HL-60 (cell line): Measurements from ENCODE around the gene DNAJB4.

Experiments used
- DNase-seq, 2 experiments: peaks; one replicate each; pipeline ENCODE4 v3.0.0-alpha.2; 2010 to 2020; ENCODE audit warnings: low read depth in 1 of 2, low spot score in 1 of 2
- H3K27ac ChIP-seq: fragments of 250-450 bp; sonication (Bioruptor Pico); replicated peaks from 2 replicates; pipeline ENCODE4 v1.5.1; 2020; ENCODE audit warnings: mild to moderate bottlenecking, moderate library complexity
- H3K27me3 ChIP-seq: fragments of 250-450 bp; sonication (Bioruptor Pico); 2 replicates; pipeline ENCODE4 v1.5.1; 2021; ENCODE audit warnings: mild to moderate bottlenecking, moderate library complexity; ENCODE audit not compliant: insufficient read depth, poor library complexity, severe bottlenecking
- H3K4me3 ChIP-seq: replicated peaks from 2 replicates; pipeline ENCODE4 v1.5.1; 2011; ENCODE audit warnings: mild to moderate bottlenecking, control low read depth, low read length; ENCODE audit not compliant: insufficient read depth
- CTCF ChIP-seq: IDR thresholded peaks from one replicate; pipeline ENCODE4 v1.5.1; 2011; ENCODE audit warnings: low read length, control low read depth, inconsistent platforms; ENCODE audit not compliant: insufficient read depth
- GABPA ChIP-seq: IDR thresholded peaks from 2 replicates; pipeline ENCODE4 v1.6.1; 2012; ENCODE audit warnings: low read depth
- POLR2AphosphoS5 ChIP-seq: IDR thresholded peaks from 2 replicates; pipeline ENCODE4 v1.6.1; 2012; ENCODE audit warnings: low read depth
- REST ChIP-seq: IDR thresholded peaks from 2 replicates; pipeline ENCODE4 v1.6.1; 2012; ENCODE audit warnings: low read depth; ENCODE audit not compliant: insufficient replicate concordance
- SPI1 ChIP-seq: IDR thresholded peaks from 2 replicates; pipeline ENCODE4 v1.6.1; 2012; ENCODE audit warnings: low read depth, mild to moderate bottlenecking, borderline replicate concordance

Gene DNAJB4

GRCh38 chr1:78029793-78030192, 25.1 kb downstream of the DNAJB4 start:
- TF ChIP-seq SPI1: no peak
- no peak for TF ChIP-seq GABPA
- no peak for TF ChIP-seq REST
- TF ChIP-seq POLR2AphosphoS5: no peak
- no peaks in the 10 kb centered on the region for H3K27me3 ChIP-seq
- DNase-seq: no peak
- H3K27ac ChIP-seq: no peak overlapping the region
- no peak overlapping the region for H3K4me3 ChIP-seq

- Histone ChIP-seq H3K4me3 (no peak overlapping the region), H3K27ac (no peak overlapping the region), H3K27me3 (no peaks in the 10 kb centered on the region)
- no peak for TF ChIP-seq POLR2AphosphoS5
- TF ChIP-seq SPI1: no peak
- no peak for TF ChIP-seq CTCF
- TF ChIP-seq REST: no peak
- TF ChIP-seq GABPA: no peak
- no peak for DNase-seq
Measured at GRCh38 chr1:78032996-78033796, 28.5 kb downstream of the DNAJB4 start.

GRCh38 chr1:78033797-78034172, 29.0 kb downstream of the DNAJB4 start:
- TF ChIP-seq GABPA (no peak), REST (no peak), POLR2AphosphoS5 (no peak), CTCF (no peak), SPI1 (no peak)
- H3K4me3 ChIP-seq: no peak overlapping the region
- H3K27me3 ChIP-seq: no peaks in the 10 kb centered on the region
- no peak overlapping the region for H3K27ac ChIP-seq
- DNase-seq: no peak
